Skeletal muscle satellite cell (primary cell): Measurements from ENCODE around the gene NINJ2. TPM values are rescaled to one million over a fixed set of nuclear protein-coding genes. Genes with fewer than 3 reads are reported as not detected.
"Not testable (repeated sequence)": the region's sequence is repeated elsewhere in the genome, so short reads cannot be mapped to it uniquely, and the experiment has no call there.

Experiments
- H3K27me3 ChIP-seq: 2 replicates; pipeline ENCODE4 v1.7.0; 2013; ENCODE audit warnings: low read length; ENCODE audit not compliant: control insufficient read depth, insufficient read depth
- H3K36me3 ChIP-seq: 2 replicates; pipeline ENCODE4 v1.7.0; 2013; ENCODE audit warnings: mild to moderate bottlenecking, control low read depth, low read length; ENCODE audit not compliant: insufficient read depth
- H3K4me1 ChIP-seq: 2 replicates; pipeline ENCODE4 v1.7.0; 2013; ENCODE audit warnings: low read length; ENCODE audit not compliant: control insufficient read depth, insufficient read depth
- H3K4me2 ChIP-seq: 2 replicates; pipeline ENCODE4 v1.7.0; 2013; ENCODE audit warnings: mild to moderate bottlenecking, low read length
- H3K4me3 ChIP-seq: 2 replicates; pipeline ENCODE4 v1.7.0; 2013; ENCODE audit warnings: low read length
- H3K9ac ChIP-seq: 2 replicates; pipeline ENCODE4 v1.7.0; 2013; ENCODE audit warnings: mild to moderate bottlenecking, low read depth, low read length, moderate library complexity
- H3K9me3 ChIP-seq: replicated peaks from 2 replicates; pipeline ENCODE4 v1.7.0; 2013; ENCODE audit warnings: mild to moderate bottlenecking, control low read depth, low read length
- total RNA-seq: library from RNA; depleted of rRNA; stranded (reverse); fragments of >200 nt; gene quantifications from 2 replicates; pipeline ENCODE4 v1.2.3, GENCODE V29; 2012; rRNA removed

NINJ2 gene
- 1.3 and 2.2 TPM in 2 replicates for total RNA-seq

- H3K9ac ChIP-seq: no peak within 1 kb of the TSS
- H3K4me1 ChIP-seq: peaks cover 22% of the 10 kb centered on the region
Measured at GRCh38 chr12:663293-663871, at the start of gene NINJ2. NINJ2 (minus strand) TSS chr12:663445; CDS start chr12:663360, 85 bp downstream.

GRCh38 chr12:712172-712863 lies 49.1 kb upstream of the NINJ2 start:
- Histone ChIP-seq H3K4me3 (no peak overlapping the region), H3K36me3 (no peaks in the 10 kb centered on the region), H3K27me3 (no peaks in the 10 kb centered on the region), H3K9ac (peak overlapping the region; percentile 1), H3K9me3 (no peaks in the 10 kb centered on the region), H3K4me2 (peak overlapping the region; percentile 49), H3K4me1 (peaks cover 7% of the 10 kb centered on the region)

More at GRCh38 chr12:663293-663871, at the start of gene NINJ2:
- H3K9me3 ChIP-seq: no peaks in the 10 kb centered on the region
- peak within 1 kb of the TSS; percentile 61 for H3K4me2 ChIP-seq
- peak within 1 kb of the TSS; percentile 32 for H3K4me3 ChIP-seq
- peaks cover 3% of the 10 kb centered on the region for H3K27me3 ChIP-seq
- no peaks in the 10 kb centered on the region for H3K36me3 ChIP-seq

- Histone ChIP-seq H3K27me3 (peaks cover 6% of the 10 kb centered on the region), H3K4me3 (no peak overlapping the region), H3K36me3 (no peaks in the 10 kb centered on the region), H3K9ac (no peak overlapping the region), H3K4me1 (peaks cover 7% of the 10 kb centered on the region), H3K4me2 (no peak overlapping the region), H3K9me3 (no peaks in the 10 kb centered on the region)
Measured at GRCh38 chr12:709455-710020, 46.3 kb upstream of the NINJ2 start.

- H3K9me3 ChIP-seq, H3K36me3 ChIP-seq, H3K4me3 ChIP-seq, H3K4me2 ChIP-seq, H3K27me3 ChIP-seq, H3K4me1 ChIP-seq, H3K9ac ChIP-seq: not testable (repeated sequence)
Measured at GRCh38 chr12:708084-708483, 44.8 kb upstream of the NINJ2 start.

- no peak overlapping the region for H3K9ac ChIP-seq
- H3K4me3 ChIP-seq: no peak overlapping the region
- no peak overlapping the region for H3K4me2 ChIP-seq
- H3K27me3 ChIP-seq: peaks cover 11% of the 10 kb centered on the region
- H3K36me3 ChIP-seq: no peaks in the 10 kb centered on the region
- H3K4me1 ChIP-seq: no peaks in the 10 kb centered on the region
- no peaks in the 10 kb centered on the region for H3K9me3 ChIP-seq
Measured at GRCh38 chr12:704516-705242, 41.4 kb upstream of the NINJ2 start.

- Histone ChIP-seq H3K9me3 (peaks cover 4% of the 10 kb centered on the region), H3K36me3 (no peaks in the 10 kb centered on the region), H3K4me3 (no peak overlapping the region), H3K9ac (no peak overlapping the region), H3K4me1 (no peaks in the 10 kb centered on the region), H3K4me2 (no peak overlapping the region), H3K27me3 (peaks cover 11% of the 10 kb centered on the region)
Measured at GRCh38 chr12:701896-702539, 38.8 kb upstream of the NINJ2 start.

GRCh38 chr12:700016-700415 lies 36.8 kb upstream of the NINJ2 start:
- Histone ChIP-seq H3K4me3 (no peak overlapping the region), H3K36me3 (no peaks in the 10 kb centered on the region), H3K9me3 (peaks cover 4% of the 10 kb centered on the region), H3K27me3 (peaks cover 9% of the 10 kb centered on the region), H3K4me2 (no peak overlapping the region), H3K4me1 (no peaks in the 10 kb centered on the region), H3K9ac (no peak overlapping the region)

GRCh38 chr12:698222-698621 lies 35.0 kb upstream of the NINJ2 start:
- not testable (repeated sequence) for H3K4me2 ChIP-seq, H3K27me3 ChIP-seq, H3K4me3 ChIP-seq, H3K4me1 ChIP-seq, H3K36me3 ChIP-seq, H3K9ac ChIP-seq, H3K9me3 ChIP-seq

- Histone ChIP-seq H3K9me3 (peaks cover 4% of the 10 kb centered on the region), H3K4me2 (no peak overlapping the region), H3K4me3 (no peak overlapping the region), H3K4me1 (no peaks in the 10 kb centered on the region), H3K36me3 (no peaks in the 10 kb centered on the region), H3K27me3 (peaks cover 2% of the 10 kb centered on the region), H3K9ac (no peak overlapping the region)
Measured at GRCh38 chr12:697481-697880, 34.2 kb upstream of the NINJ2 start.

- H3K27me3 ChIP-seq: no peaks in the 10 kb centered on the region
Measured at GRCh38 chr12:694734-695503, 31.7 kb upstream of the NINJ2 start.

More at GRCh38 chr12:694734-695503, 31.7 kb upstream of the NINJ2 start:
- H3K36me3 ChIP-seq: no peaks in the 10 kb centered on the region
- no peaks in the 10 kb centered on the region for H3K4me1 ChIP-seq
- H3K9me3 ChIP-seq: peaks cover 4% of the 10 kb centered on the region
- H3K4me2 ChIP-seq: no peak overlapping the region
- H3K4me3 ChIP-seq: no peak overlapping the region
- H3K9ac ChIP-seq: no peak overlapping the region
